Kidney (tissue), 14 donors: Measurements from ENCODE around the gene DKK1. TPM values are rescaled to one million over a fixed set of nuclear protein-coding genes. Genes with fewer than 3 reads are reported as not detected.

ENCODE experiments used
- DNase-seq, 5 donors: peaks; one replicate each; pipeline ENCODE4 v3.0.0-alpha.2; 2013 to 2020
- FAIRE-seq: peaks from 2 replicates; lab custom pipeline; 2012; peaks lifted over from hg19 to GRCh38; lab: Jason Lieb, UNC
- H3K27ac ChIP-seq, 2 donors: one replicate each; pipeline ENCODE4 v1.7.0; 2013; ENCODE audit warnings: low read depth in 2 of 2, low read length in 2 of 2, inconsistent platforms in 1 of 2
- H3K27me3 ChIP-seq: one replicate; pipeline ENCODE4 v1.7.1; 2013; ENCODE audit warnings: low read length, inconsistent platforms; ENCODE audit not compliant: control insufficient read depth, insufficient read depth
- H3K36me3 ChIP-seq, 3 donors: one replicate each; pipeline versions ENCODE4 v1.7.0 to v1.7.1; 2013; ENCODE audit warnings: low read length in 3 of 3, control low read depth in 1 of 3, inconsistent platforms in 1 of 3; ENCODE audit not compliant: insufficient read depth in 3 of 3, control insufficient read depth in 2 of 3
- H3K4me1 ChIP-seq, 3 donors: one replicate each; pipeline versions ENCODE4 v1.7.0 to v1.7.1; 2013; ENCODE audit warnings: low read length in 3 of 3, inconsistent platforms in 1 of 3, low read depth in 1 of 3; ENCODE audit not compliant: control insufficient read depth in 2 of 3, insufficient read depth in 2 of 3
- H3K4me3 ChIP-seq, 3 donors: one replicate each; pipeline versions ENCODE4 v1.7.0 to v1.8.1; 2013; ENCODE audit warnings: low read length in 3 of 3, control low read depth in 1 of 3, inconsistent platforms in 1 of 3
- H3K9ac ChIP-seq, 3 donors: one replicate each; pipeline versions ENCODE4 v1.7.0 to v1.7.1; 2013; ENCODE audit warnings: low read length in 3 of 3, control low read depth in 1 of 3, inconsistent platforms in 1 of 3
- H3K9me3 ChIP-seq, 3 donors: one replicate each; pipeline versions ENCODE4 v1.7.0 to v1.7.1; 2013; ENCODE audit warnings: low read length in 3 of 3, control low read depth in 1 of 3, inconsistent platforms in 1 of 3; ENCODE audit not compliant: control insufficient read depth in 2 of 3, insufficient read depth in 1 of 3
- CTCF ChIP-seq: IDR thresholded peaks from 3 replicates; pipeline ENCODE4 v1.5.1; 2012; ENCODE audit warnings: mild to moderate bottlenecking, moderate library complexity, borderline replicate concordance; ENCODE audit not compliant: insufficient read depth; ENCODE audit errors: extremely low read depth
- intact Hi-C: fragments of 100-400 bp; cut with DNase I; formaldehyde crosslinking; loops from one replicate; pipeline ENCODE4 v1.11.1; 2022
- polyA plus RNA-seq: library from polyadenylated mRNA; stranded (reverse); fragments of 350-450 nt; fragmentation: Illumina TruSeq; extraction: RNeasy Lipid Tissue Mini Kit (QIAGEN cat#74804); gene quantifications from one replicate; pipeline ENCODE4 v1.2.3, GENCODE V29; 2014; ENCODE audit warnings: low read depth, low replicate concordance; ENCODE audit not compliant: insufficient read depth
- total RNA-seq: library from RNA; stranded (reverse); fragmentation: NEBNext Ultra II Directional; extraction: Animal tissue kit (Norgen Biotek cat#: 25700); gene quantifications from one replicate; pipeline ENCODE4 v1.2.1, GENCODE V29; 2021
- donor health status: control.
- donor health status: control.
- donor health status: control.
- donor health status: control.
- donor health status: control.
- donor health status: DM: yes; HTN: yes; CAD: no.
- donor health status: Normal renal cell carcinoma (clear cell type).

DKK1 gene
- total and polyA plus RNA-seq, 2 donors from 2014 or later, result 1.5 TPM; not detected in 1

- Histone ChIP-seq H3K9me3 (no peaks in the 10 kb centered on the region), H3K27me3 (no peaks in the 10 kb centered on the region), H3K4me1 (no peaks in the 10 kb centered on the region), H3K36me3 (no peaks in the 10 kb centered on the region), H3K27ac (no peak overlapping the region), H3K4me3 (no peak overlapping the region), H3K9ac (no peak overlapping the region)
- no peak for TF ChIP-seq CTCF
- intact Hi-C loops, result no loop called here
- FAIRE-seq (no peak), DNase-seq (no peak)
Observed at GRCh38 chr10:52335665-52336064, 21.6 kb downstream of the DKK1 start.

GRCh38 chr10:52337225-52337624 is 23.1 kb downstream of the DKK1 start:
- FAIRE-seq (no peak), DNase-seq (no peak)
- Histone ChIP-seq H3K9me3 (no peaks in the 10 kb centered on the region), H3K4me1 (no peaks in the 10 kb centered on the region), H3K27me3 (no peaks in the 10 kb centered on the region), H3K9ac (no peak overlapping the region), H3K27ac (no peak overlapping the region), H3K4me3 (no peak overlapping the region), H3K36me3 (no peaks in the 10 kb centered on the region)
- intact Hi-C loops, result no loop called here
- no peak for TF ChIP-seq CTCF

DNA sequence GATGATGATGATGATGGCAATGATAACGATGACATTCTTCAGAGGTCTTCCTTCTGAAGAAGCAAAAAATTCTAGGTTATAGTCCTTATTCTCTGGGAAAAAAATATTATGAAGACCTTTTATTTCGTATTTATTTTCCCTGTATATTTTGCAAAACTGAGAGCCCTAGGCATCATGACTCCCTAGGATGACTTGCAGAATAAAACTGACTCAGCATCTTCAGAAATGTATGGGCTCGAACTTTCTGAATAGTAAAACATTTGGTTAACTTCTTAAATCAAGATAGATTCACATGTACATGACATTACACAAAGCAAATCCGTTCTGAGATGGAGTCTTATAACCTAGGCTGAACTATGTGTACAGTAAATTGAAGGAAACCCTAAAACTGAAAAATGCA is 29.4 kb downstream of the DKK1 start:
- no peak for TF ChIP-seq CTCF
- FAIRE-seq, result no peak

More for the DNA sequence above, 29.4 kb downstream of the DKK1 start:
- Histone ChIP-seq H3K4me1 (no peaks in the 10 kb centered on the region), H3K9ac (no peak overlapping the region), H3K9me3 (no peaks in the 10 kb centered on the region), H3K27ac (no peak overlapping the region), H3K36me3 (no peaks in the 10 kb centered on the region), H3K27me3 (no peaks in the 10 kb centered on the region), H3K4me3 (no peak overlapping the region)
- DNase-seq, result no peak
- intact Hi-C loops, result no loop called here
